Measurements from ENCODE around the gene CHCHD6.
"Not testable (repeated sequence)": the region's sequence is repeated elsewhere in the genome, so short reads cannot be mapped to it uniquely, and the experiment has no call there.

Gene CHCHD6

GRCh38 chr3:126773167-126773566, 69.1 kb downstream of the CHCHD6 start:
- DNase-seq: no peak

DNA sequence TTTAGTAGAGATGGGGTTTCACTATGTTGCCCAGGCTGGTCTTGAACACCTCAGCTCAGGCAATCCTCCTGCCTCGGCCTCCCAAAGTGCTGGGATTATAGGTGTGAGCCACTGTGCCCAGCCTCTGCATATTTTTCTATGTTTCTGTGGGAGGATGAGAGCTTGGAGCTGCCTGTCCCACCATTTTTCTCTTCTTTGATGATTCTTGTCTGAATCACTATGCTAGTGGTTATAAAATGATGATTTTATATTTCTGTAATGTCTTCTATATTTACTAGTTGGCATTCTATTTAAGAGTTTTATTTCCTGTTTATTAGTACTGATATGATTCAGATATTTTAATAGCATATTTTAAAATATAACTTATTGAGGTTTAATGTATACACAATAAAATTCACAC, 69.7 kb downstream of the CHCHD6 start:
- no peak for DNase-seq

DNA sequence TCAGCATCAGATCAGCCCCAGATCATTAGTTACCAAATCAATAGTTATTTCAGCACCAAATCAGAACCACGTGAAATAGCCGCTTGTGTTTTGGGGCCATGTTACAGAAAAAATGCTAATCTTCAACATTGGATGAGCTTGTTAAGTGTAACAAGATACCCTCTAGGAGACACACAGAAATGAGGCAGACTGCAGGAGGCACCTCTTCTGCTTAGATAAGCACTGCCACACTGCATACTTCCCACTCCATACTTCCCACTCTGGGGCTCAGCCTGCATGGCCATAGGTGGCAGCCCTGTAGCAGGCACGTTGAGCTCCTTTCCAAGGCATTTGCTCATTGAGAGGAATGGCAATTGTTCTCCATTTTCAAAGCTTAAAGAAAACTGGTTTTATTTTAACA, 73.3 kb downstream of the CHCHD6 start:
- no peak for DNase-seq

- no peak for DNase-seq
These were observed 76.6 kb downstream of the CHCHD6 start for GRCh38 chr3:126780666-126781065.

GRCh38 chr3:126781406-126781805, 77.4 kb downstream of the CHCHD6 start:
- no peak for DNase-seq

GRCh38 chr3:126781889-126782491, 78.0 kb downstream of the CHCHD6 start:
- DNase-seq: peak; percentile 97

DNA sequence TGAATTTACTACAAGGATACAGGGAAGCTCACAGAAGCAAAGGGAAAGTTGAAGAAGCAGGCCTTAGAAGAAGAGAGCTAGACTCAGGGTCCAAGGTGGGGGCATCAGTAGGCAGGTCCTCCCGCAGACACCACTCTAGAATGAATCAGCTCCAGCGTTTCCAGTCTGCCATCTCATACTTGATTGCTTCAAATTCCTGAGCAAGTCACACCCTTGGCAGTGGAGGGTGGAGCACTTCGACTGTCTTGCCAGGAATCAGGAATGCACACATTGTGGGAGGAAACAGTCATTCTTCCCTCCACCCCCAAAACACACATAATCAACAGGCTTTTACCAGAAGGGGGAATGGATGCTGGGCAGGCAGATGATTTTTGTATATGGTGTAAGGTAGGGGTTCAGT, 78.5 kb downstream of the CHCHD6 start:
- peak; percentile 95 for DNase-seq

DNA sequence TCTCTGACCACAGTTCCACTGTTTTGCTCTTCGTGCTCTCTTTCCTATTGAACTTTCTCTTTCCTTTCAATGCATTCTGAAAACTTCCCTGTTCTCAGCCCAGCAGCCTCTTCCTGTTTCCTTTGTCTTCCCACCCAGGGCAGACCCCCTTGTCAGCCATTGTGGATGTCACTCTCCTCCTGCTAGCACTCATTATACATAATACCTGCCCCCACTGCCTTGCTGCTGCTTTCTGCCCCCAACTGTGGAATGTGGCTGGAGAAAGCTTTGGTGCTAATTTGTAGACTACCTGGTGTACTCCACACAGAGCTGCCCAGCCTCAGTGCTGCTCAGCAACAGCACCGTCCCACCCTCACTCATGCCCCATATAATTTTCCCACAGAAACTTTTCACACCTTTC, 80.2 kb downstream of the CHCHD6 start:
- no peak for DNase-seq

- DNase-seq: not testable (repeated sequence)
These were observed 87.3 kb downstream of the CHCHD6 start for GRCh38 chr3:126791320-126791719.

DNA sequence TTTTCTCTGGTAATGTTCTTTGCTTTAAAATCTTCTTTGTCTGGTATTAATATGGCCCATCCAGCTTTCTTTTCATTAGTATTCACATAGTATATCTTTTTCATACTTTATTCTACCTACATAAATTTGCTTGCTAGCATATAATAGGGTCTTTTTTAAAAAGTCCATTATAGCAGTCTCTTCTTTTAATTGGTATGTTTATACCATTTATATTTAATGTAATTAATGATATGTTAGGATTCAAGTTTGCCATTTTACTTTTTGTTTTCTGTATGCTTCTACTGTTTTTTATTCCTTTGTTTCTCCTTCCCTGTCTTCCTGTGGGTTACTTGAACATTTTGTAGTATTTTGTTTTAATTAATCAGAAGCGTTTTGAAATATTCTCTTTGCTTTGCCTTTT, 89.0 kb downstream of the CHCHD6 start:
- DNase-seq: no peak

GRCh38 chr3:126797563-126797962, 93.5 kb downstream of the CHCHD6 start:
- no peak for DNase-seq

DNA sequence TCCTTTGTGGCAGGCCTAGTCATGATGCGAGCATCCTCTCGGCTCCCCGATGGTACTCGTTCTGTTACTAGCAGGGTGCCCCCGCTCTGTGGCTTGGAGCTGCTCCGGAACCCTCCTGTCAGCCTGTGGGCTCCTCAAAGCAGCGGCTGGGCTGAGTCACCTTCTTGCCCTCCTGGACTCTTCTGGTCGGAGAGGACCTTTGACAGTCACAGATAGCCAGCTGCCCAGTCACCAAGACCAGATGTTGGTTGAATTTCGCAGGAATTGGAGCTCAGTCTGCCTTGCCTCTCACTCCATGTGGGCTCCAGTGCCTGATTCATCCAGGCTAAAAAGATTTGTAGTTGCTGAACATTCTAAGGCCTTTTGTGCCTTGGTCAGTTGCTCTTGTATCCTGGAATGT, 94.5 kb downstream of the CHCHD6 start:
- DNase-seq: no peak

GRCh38 chr3:126799099-126799498, 95.1 kb downstream of the CHCHD6 start:
- no peak for DNase-seq

- not testable (repeated sequence) for DNase-seq
These were observed 97.3 kb downstream of the CHCHD6 start for GRCh38 chr3:126801312-126801711.

- no peak for DNase-seq
These were observed 103.8 kb downstream of the CHCHD6 start for GRCh38 chr3:126807795-126808194.

DNA sequence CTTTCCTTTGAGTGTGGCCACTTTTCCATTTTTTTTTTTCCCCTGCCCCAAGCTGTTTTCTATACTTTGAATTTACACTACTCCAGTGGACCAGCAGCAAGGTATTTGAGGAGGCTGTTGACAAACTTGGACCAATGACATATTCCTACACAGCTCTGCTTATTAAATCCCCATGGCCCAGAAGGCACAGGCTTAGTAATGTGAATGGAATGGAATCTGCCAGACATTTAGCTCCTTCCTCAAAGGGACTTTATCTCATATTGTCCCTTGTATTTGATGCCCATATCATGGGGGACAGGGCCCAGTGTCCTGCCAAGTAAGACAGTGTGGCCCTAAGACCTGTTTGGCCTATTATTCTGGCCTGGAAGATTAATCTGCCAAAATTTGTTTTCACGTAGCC, 107.5 kb downstream of the CHCHD6 start:
- peak; percentile 40 for DNase-seq

GRCh38 chr3:126816298-126816697, 112.3 kb downstream of the CHCHD6 start:
- no peak for DNase-seq

GRCh38 chr3:126816986-126817777, 113.1 kb downstream of the CHCHD6 start:
- no peak for DNase-seq

DNA sequence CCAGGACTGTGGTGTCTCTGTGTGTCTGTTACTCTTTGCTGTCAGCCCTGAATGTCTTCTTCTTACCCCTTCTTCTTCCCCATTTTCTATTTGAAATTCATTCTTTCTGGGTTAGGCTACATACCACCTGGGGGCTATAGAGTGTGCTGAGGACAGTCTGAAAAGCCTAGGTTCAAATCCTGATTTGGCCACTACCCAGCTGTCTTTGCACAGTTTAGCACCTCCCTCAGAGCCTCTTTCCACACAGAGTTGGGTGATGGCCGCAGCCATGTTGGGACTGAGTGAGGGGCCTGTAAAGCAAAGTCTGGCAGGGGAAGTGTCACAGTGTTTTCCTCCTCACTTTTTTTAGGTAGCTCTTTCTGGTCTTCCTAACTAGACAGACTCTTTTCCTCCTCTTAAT, 113.7 kb downstream of the CHCHD6 start:
- no peak for DNase-seq

DNA sequence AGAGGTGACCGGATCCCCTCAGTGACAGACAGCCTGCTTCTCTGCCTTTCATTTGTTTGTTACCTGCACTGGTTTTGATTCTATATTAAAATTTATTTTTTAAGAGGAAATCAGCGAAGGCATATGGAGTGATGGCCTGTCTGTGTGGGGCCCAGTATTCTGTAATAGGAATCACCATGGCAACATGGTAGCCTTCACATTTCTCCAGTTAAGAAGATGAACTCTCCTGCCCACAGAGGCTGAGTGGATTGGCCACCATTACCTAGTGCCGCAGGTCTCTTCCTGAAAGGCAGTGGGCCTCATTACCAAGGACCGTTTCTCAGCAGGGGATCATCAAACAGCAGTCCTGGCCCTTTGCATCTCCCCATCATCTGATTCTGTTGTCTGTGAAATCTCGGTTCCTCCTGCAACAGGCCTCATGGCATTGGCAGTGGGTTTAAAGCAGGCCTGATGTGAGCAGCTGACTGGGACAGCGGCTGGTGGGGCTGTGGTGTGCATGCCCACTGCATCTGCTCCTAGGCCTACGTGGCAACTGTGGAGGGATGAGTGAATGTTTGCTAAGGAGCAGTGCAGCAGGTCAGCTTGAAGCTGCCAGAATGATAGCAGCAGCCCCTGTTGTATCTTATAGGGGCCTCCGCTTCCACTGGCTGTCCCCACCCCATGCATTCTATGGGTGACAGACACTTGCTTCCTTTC, 114.5 kb downstream of the CHCHD6 start:
- no peak for DNase-seq

DNA sequence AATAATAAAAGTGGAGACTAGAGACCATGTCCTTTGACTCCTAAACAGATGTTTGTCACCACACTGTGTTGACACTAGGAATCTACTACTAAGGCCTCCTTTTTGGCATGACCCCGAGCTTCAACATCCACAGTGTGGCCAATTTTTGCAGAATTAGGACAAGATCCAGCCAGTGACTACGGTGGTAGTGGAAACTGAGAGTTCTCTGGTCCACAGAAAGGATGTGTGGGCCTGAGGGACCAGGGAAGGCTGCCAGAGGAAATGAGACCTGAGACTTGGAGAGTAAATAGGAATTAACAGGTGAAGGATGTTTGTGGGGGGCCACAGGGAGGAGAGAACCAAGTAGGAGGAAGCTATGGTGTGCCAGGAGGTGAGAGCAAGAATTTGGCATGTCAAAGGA, 122.7 kb downstream of the CHCHD6 start:
- no peak for DNase-seq

DNA sequence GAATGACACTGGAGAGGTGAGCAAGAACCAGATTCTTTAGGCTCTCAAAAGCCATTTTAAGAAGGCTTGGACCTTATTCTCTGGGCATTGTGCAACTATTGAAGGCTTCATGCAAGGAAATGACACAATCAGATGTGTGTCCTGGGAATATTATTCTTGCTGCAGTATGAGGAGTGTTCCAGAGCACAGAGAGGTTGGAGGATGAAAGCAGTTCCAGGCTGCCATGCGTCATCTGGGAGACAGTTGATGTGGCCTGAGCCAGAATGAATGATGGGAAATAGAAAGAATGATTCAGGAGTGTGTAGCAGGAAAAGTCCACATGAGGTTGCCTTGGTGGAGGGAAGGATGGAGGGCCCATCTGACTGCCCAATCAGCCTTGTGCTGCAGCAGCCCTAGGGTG, 123.1 kb downstream of the CHCHD6 start:
- peak; percentile 12 for DNase-seq

DNA sequence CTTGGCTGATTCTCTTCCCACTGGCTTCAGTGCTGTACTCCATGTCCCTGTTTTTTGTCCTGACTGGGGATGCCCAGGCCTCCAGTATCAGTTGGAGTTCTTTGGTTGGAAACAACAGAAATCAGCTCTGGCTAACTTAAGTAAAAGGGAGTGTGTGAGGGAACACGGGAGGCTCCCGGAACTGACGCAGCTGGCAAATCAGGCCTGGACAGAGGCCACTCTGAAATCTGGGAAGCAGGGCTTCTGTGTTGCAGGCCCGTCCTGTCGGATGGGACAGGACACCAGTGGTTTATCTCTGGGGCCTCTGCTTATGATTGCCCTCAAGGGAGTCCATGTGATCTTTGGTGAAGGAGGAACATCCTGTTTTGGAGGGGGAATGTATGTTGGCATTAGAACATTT, 124.3 kb downstream of the CHCHD6 start:
- DNase-seq: no peak

GRCh38 chr3:126832933-126833332, 128.9 kb downstream of the CHCHD6 start:
- DNase-seq: no peak
